ENCODE data around the gene FRYL. TPM values are rescaled to one million over a fixed set of nuclear protein-coding genes. Genes with fewer than 3 reads are reported as not detected.

The FRYL gene
- total and polyA plus RNA-seq, 2 of the 8 experiments (the other 6 are each of a cell fraction or from before 2014, with no cell fraction given) = 8.0 to 36.5 TPM

GRCh38 chr4:48710446-48711209 is 69.5 kb downstream of the FRYL start:
- no peak overlapping the region for H4K8ac ChIP-seq (ENCODE audit: extremely low read depth, insufficient read depth, low read length)
- FAIRE-seq = no peak
- no peak overlapping the region for H3K18ac ChIP-seq (ENCODE audit: extremely low read depth, low read length)
- H2AFZ ChIP-seq (ENCODE audit: low read length) = no peak overlapping the region
- peaks cover 0 to 5% of the 10 kb centered on the region in 2 experiments; a peak in 1 of 4 replicates for H3K9me3 ChIP-seq (ENCODE audit: insufficient read depth in 2 of 2, low read depth in 1 of 2, low read length in 1 of 2)
- no peak overlapping the region for H4K5ac ChIP-seq (ENCODE audit: insufficient read length, low read depth, low read length)
- TF ChIP-seq TEAD4 (IDR thresholded peaks at IDR 0.05; ENCODE audit: low read depth, low read length) (no peak), HDAC6 (IDR thresholded peaks at IDR 0.05; ENCODE audit: low read depth, low read length) (no peak), SP1 (IDR thresholded peaks at IDR 0.05; ENCODE audit: low read depth, low read length) (no peak), HDAC2 (IDR thresholded peaks at IDR 0.05; ENCODE audit: borderline replicate concordance in 1 of 2, low read depth in 2 of 2, low read length in 2 of 2) (no peak), CHD2 (IDR thresholded peaks at IDR 0.05; ENCODE audit: low read length) (no peak), JUN (IDR thresholded peaks at IDR 0.05; ENCODE audit: low read depth, low read length) (no peak), PHF8 (conservative IDR thresholded peaks at IDR 0.05; ENCODE audit: low read depth, low read length) (no peak), BACH1 (IDR thresholded peaks at IDR 0.05; ENCODE audit: low read length) (no peak), YY1 (IDR thresholded peaks at IDR 0.05; ENCODE audit: low read depth, low read length) (no peak), POLR2AphosphoS5 (IDR thresholded peaks at IDR 0.05; ENCODE audit: low read depth, low read length) (no peak), CBX5 (IDR thresholded peaks at IDR 0.05; ENCODE audit: low read depth, low read length) (no peak), EZH2 (IDR thresholded peaks at IDR 0.05; ENCODE audit: low read depth, low read length, severe bottlenecking) (no peak), EGR1 (IDR thresholded peaks at IDR 0.05; ENCODE audit: borderline replicate concordance, low read depth, low read length) (no peak), TAF7 (optimal IDR thresholded peaks at IDR 0.05; ENCODE audit: borderline replicate concordance, low read depth, low read length) (no peak)
- H4K91ac ChIP-seq (replicated peaks; ENCODE audit: insufficient read length, low read length) = no peak overlapping the region
- WGBS, 2 experiments (ENCODE audit: extremely low coverage in 1 of 2, insufficient coverage in 1 of 2, insufficient read length in 1 of 2, insufficient replicate concordance in 2 of 2, low coverage in 1 of 2, low lambda C conversion rate in 2 of 2, missing lambda C conversion rate in 1 of 2) = 97% methylated on average over 8 of the region's 8 CpGs; no CpG with 5 or more reads in 1 of the 2 experiments
- no peak overlapping the region for H3K4me2 ChIP-seq (ENCODE audit: insufficient read depth in 1 of 2, low read depth in 2 of 2, low read length in 2 of 2)
- no peak overlapping the region for H3K4ac ChIP-seq (replicated peaks; ENCODE audit: insufficient read length, low read depth, low read length)
- H4K20me1 ChIP-seq (replicated peaks in 1 of 2; ENCODE audit: control insufficient read depth in 1 of 2, insufficient read depth in 2 of 2, low read length in 2 of 2) = no peaks in the 10 kb centered on the region
- H2BK12ac ChIP-seq (ENCODE audit: low read depth, low read length) = no peak overlapping the region
- no peak overlapping the region for H3K14ac ChIP-seq (ENCODE audit: insufficient read length)
- no peak overlapping the region for H3K23ac ChIP-seq (ENCODE audit: insufficient read length)
- DNase-seq (ENCODE audit: low read depth in 1 of 2, low spot score in 2 of 2) = no peak
- H3K36me3 ChIP-seq (ENCODE audit: control insufficient read depth in 2 of 4, insufficient read depth in 4 of 4, low read length in 3 of 4) = peaks cover 0 to 6% (median 0%) of the 10 kb centered on the region in 4 experiments; a peak in 3 of 8 replicates
- no peaks in the 10 kb centered on the region; the same call in 1 of the 2 replicates for H3K23me2 ChIP-seq (ENCODE audit: low read depth, low read length)
- H2BK5ac ChIP-seq (ENCODE audit: low read depth, low read length) = no peak overlapping the region
- POLR2A ChIA-PET (ENCODE audit: partially characterized antibody) = no interaction called here
- H2BK15ac ChIP-seq (ENCODE audit: low read length) = no peak overlapping the region
- H3K27ac ChIP-seq (ENCODE audit: low read depth, low read length) = no peak overlapping the region
- H3K4me3 ChIP-seq (ENCODE audit: extremely low read depth in 1 of 4, insufficient read depth in 2 of 4, low read depth in 3 of 4, low read length in 4 of 4) = no peak overlapping the region
- H3K79me2 ChIP-seq (ENCODE audit: control insufficient read depth in 1 of 2, insufficient read depth in 2 of 2, low read length in 2 of 2) = peaks cover 0 to 29% of the 10 kb centered on the region in 2 experiments; a peak in 1 of 4 replicates
- H3K79me1 ChIP-seq (ENCODE audit: low read depth, low read length) = no peaks in the 10 kb centered on the region
- no peak overlapping the region for H2AK5ac ChIP-seq (ENCODE audit: low read depth, low read length)
- H2BK20ac ChIP-seq (ENCODE audit: low read length) = no peak overlapping the region
- CTCF ChIA-PET (ENCODE audit: partially characterized antibody) = no interaction called here
- no peak overlapping the region for H2BK120ac ChIP-seq (replicated peaks; ENCODE audit: low read depth, low read length)
- no peaks in the 10 kb centered on the region for H3K27me3 ChIP-seq (replicated peaks in 1 of 4; ENCODE audit: control insufficient read depth in 3 of 4, extremely low read depth in 1 of 4, insufficient read depth in 3 of 4, low read length in 3 of 4)
- no peak overlapping the region for H3K9ac ChIP-seq (replicated peaks in 1 of 4; ENCODE audit: extremely low read depth in 1 of 4, low read depth in 3 of 4, low read length in 3 of 4)
- H3K56ac ChIP-seq (replicated peaks; ENCODE audit: insufficient read length, low read depth, low read length) = no peak overlapping the region
- H3K4me1 ChIP-seq (replicated peaks in 1 of 4; ENCODE audit: control insufficient read depth in 3 of 4, insufficient read depth in 4 of 4, low read length in 3 of 4) = no peaks in the 10 kb centered on the region

Data from H1 (cell line).